Upper lobe of left lung (tissue), 6 donors: Measurements from ENCODE around the gene VAV1. TPM values are rescaled to one million over a fixed set of nuclear protein-coding genes. Genes with fewer than 3 reads are reported as not detected.
"Not testable (repeated sequence)": the region's sequence is repeated elsewhere in the genome, so short reads cannot be mapped to it uniquely, and the experiment has no call there.

Source experiments
- ATAC-seq, 2 donors: fragments of 200-7000 bp; cut with Tn5 transposase; one replicate each; pipeline ENCODE4 v1.9.1; 2022; ENCODE audit warnings: mild to moderate bottlenecking in 2 of 2, moderate library complexity in 2 of 2; ENCODE audit not compliant: low FRiP score in 2 of 2
- DNase-seq, 2 donors: peaks; one replicate each; pipeline ENCODE4 v3.0.0-alpha.2; 2019 to 2020
- H3K27ac ChIP-seq, 4 donors: fragments of 200-600 bp; sonication (generic); one replicate each; pipeline ENCODE4 v1.5.1; 2016 to 2019
- H3K27me3 ChIP-seq, 4 donors: fragments of 200-600 bp; sonication (generic); one replicate each; pipeline ENCODE4 v1.5.1; 2017 to 2019
- H3K36me3 ChIP-seq, 4 donors: fragments of 200-600 bp; sonication (generic); one replicate each; pipeline ENCODE4 v1.5.1; 2016 to 2019
- H3K4me1 ChIP-seq, 4 donors: fragments of 200-600 bp; sonication (generic); one replicate each; pipeline ENCODE4 v1.5.1; 2018 to 2019
- H3K4me3 ChIP-seq, 4 donors: fragments of 200-600 bp; sonication (generic); one replicate each; pipeline ENCODE4 v1.5.1; 2017 to 2019; ENCODE audit warnings: mild to moderate bottlenecking in 2 of 4, moderate library complexity in 1 of 4
- H3K9me3 ChIP-seq, 4 donors: fragments of 200-600 bp; sonication (generic); one replicate each; pipeline ENCODE4 v1.5.1; 2018 to 2019
- CTCF ChIP-seq, 6 experiments: fragments of 450-650 bp in 4 of 6; fragments of 200-600 bp in 2 of 6; sonication (generic) in 2 of 6; IDR thresholded peaks; one replicate each; pipeline ENCODE4 v1.5.1; 2016 to 2019; ENCODE audit warnings: antibody characterized with exemption in 6 of 6
- EP300 ChIP-seq, 4 donors: sonication (generic); formaldehyde crosslinking; IDR thresholded peaks; one replicate each; pipeline ENCODE4 v1.5.1; 2017; ENCODE audit warnings: antibody characterized with exemption in 4 of 4, control low read depth in 2 of 4
- POLR2A ChIP-seq, 4 donors: fragments of 450-650 bp; IDR thresholded peaks; one replicate each; pipeline ENCODE4 v1.5.1; 2016 to 2017; ENCODE audit warnings: antibody characterized with exemption in 4 of 4, mild to moderate bottlenecking in 2 of 4
- POLR2AphosphoS5 ChIP-seq, 2 donors: sonication (generic); formaldehyde crosslinking; IDR thresholded peaks; one replicate each; pipeline ENCODE4 v1.5.1; 2017; ENCODE audit warnings: antibody characterized with exemption in 2 of 2
- WGBS, 2 donors: methylation state at CpG; one replicate each; pipeline ENCODE4 v1.1.5; 2017 to 2018; 5-methylcytosine and 5-hydroxymethylcytosine counted together
- total RNA-seq, 6 donors: library from RNA; depleted of rRNA in 4 of 6; stranded (reverse); fragments of >200 nt in 4 of 6; gene quantifications; one replicate each; pipeline versions ENCODE4 v1.1.0 to v1.2.1, GENCODE V29; 2016 to 2021
- donor health status: DM: no; HTN: no; CAD: no; lungs with moderate emphysema.
- donor health status: DM: no; HTN: yes; CAD: no; lungs with severe emphysema.

The VAV1 gene
- total RNA-seq, 6 donors from 2014 or later, result 13.9 to 53.4 (median 24.1) TPM

- ATAC-seq, result peak; percentile 83 to 95
- TF ChIP-seq POLR2AphosphoS5 (IDR thresholded peaks at IDR 0.05), result peak in 1 of 2 donors; percentile 24
- peak in 1 of 4 donors; percentile 36 for TF ChIP-seq EP300 (IDR thresholded peaks at IDR 0.05)
- TF ChIP-seq CTCF (IDR thresholded peaks at IDR 0.05), result peak in 2 of 6 experiments; percentile 13 to 29
- TF ChIP-seq POLR2A (IDR thresholded peaks at IDR 0.05), result peak in 1 of 4 donors; percentile 82
- H3K9me3 ChIP-seq, result no peaks in the 10 kb centered on the region
- no peaks in the 10 kb centered on the region for H3K36me3 ChIP-seq
- no peaks in the 10 kb centered on the region for H3K27me3 ChIP-seq
- H3K27ac ChIP-seq, result peak within 1 kb of the TSS; percentile 69 to 87 (median 76)
- WGBS, 2 donors, result 1 to 3% methylated on average over 35 of the region's 47 CpGs
- H3K4me3 ChIP-seq, result peak within 1 kb of the TSS; percentile 24 to 56 (median 52)
- peaks cover 12 to 26% (median 21%) of the 10 kb centered on the region in 4 donors for H3K4me1 ChIP-seq
- DNase-seq, result peak; percentile 96 to 97
Measured at GRCh38 chr19:6767357-6768235, 4.9 kb upstream of the VAV1 start, which contains the start of gene SH2D3A. SH2D3A (minus strand) TSS chr19:6767435; CDS start chr19:6763748, 3,687 bp downstream.

DNA sequence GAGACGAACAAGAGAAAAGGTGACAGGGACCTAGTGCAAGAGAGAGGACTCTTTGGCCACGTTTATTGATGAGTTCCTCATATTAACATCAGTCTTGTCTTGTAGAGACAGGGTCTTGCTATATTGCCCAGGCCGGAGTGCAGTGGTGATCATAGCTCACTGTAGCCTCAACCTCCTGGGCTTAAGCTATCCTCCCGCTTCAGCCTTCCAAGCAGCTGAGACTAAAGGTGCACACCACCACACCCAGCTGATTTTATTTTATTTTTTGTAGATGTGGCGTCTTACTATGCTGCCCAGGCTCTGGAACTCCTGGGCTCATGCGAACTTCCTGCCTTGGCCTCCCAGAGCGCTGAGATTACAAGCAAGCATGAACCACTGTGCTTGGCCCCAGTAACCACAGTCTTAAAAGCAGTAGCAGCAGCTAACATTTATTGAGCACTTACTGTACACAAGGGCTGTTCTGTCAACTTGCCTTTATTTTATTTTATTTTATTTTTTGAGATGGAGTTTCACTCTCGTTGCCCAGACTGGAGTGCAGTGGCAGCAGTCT lies 4.2 kb upstream of the VAV1 start:
- no peaks in the 10 kb centered on the region for H3K27me3 ChIP-seq
- WGBS, 2 donors, result 67 to 68% methylated on average over 8 of the region's 8 CpGs
- ATAC-seq (no peak), DNase-seq (no peak)
- no peaks in the 10 kb centered on the region for H3K9me3 ChIP-seq
- peaks cover 12 to 26% (median 21%) of the 10 kb centered on the region in 4 donors for H3K4me1 ChIP-seq
- H3K36me3 ChIP-seq, result no peaks in the 10 kb centered on the region
- TF ChIP-seq CTCF (IDR thresholded peaks at IDR 0.05) (no peak), EP300 (IDR thresholded peaks at IDR 0.05) (no peak), POLR2A (IDR thresholded peaks at IDR 0.05) (no peak), POLR2AphosphoS5 (IDR thresholded peaks at IDR 0.05) (no peak)
- H3K27ac ChIP-seq, result peak overlapping the region; percentile 69 to 87 (median 76)
- H3K4me3 ChIP-seq, result peak overlapping the region in 3 of 4 donors; percentile 50 to 56 (median 54)

DNA sequence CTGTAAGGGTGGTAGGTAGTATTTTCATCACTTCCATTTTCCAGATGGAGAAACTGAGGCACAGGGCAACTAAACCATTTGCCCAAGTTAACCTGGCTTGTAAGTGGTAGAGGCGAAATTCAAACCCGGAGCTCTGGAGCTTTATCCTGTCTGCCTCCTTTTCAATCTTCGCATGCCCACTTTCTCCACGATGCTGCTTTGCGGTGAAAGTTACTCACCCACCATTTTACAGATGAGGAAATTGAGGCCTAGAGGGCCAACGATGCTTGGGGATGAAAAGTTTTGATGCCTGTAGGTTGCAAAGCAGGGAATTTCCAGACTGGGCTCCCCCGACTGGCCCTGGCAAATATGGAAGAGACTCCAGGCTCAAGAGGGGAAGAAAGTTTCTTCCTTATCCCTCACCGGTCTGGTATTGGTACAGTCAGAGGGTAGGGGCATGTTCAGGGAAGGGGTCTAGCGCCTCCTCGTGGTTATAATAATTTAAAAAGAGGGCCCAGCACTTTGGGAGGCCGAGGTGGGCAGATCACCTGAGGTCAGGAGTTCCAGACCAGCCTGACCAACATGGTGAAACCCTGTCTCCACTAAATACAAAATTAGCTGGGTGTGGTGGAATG lies 3.4 kb upstream of the VAV1 start:
- Histone ChIP-seq H3K27ac (peak overlapping the region in 1 of 4 donors; percentile 87), H3K9me3 (no peaks in the 10 kb centered on the region), H3K27me3 (no peaks in the 10 kb centered on the region), H3K4me3 (no peak overlapping the region), H3K4me1 (peaks cover 12 to 26% (median 21%) of the 10 kb centered on the region in 4 donors), H3K36me3 (no peaks in the 10 kb centered on the region)
- ATAC-seq (no peak), DNase-seq (no peak)
- 53 to 57% methylated on average over 11 of the region's 11 CpGs for WGBS, 2 donors
- no peak for TF ChIP-seq POLR2AphosphoS5 (IDR thresholded peaks at IDR 0.05)
- TF ChIP-seq CTCF (IDR thresholded peaks at IDR 0.05), result peak in 3 of 6 experiments; percentile 26 to 37 (median 31)

DNA sequence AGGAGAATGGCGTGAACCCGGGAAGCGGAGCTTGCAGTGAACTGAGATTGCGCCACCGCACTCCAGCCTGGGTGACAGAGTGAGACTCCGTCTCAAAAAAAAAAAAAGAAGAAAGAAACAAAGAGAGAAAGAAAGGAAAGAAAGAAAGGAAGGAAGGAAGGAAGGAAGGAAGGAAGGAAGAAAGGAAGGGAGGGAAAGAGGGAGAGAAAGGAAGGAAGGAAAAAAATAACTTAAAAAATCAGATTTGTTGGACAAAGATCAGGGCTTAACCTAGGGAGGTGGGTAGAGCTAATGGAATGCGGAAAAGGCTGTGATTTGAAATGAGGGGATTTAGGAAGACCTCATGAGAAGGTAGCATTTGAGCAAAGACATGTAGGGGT lies 870 bp upstream of the VAV1 start:
- not testable (repeated sequence) for H3K36me3 ChIP-seq, H3K9me3 ChIP-seq, DNase-seq, H3K27me3 ChIP-seq, ATAC-seq, H3K4me3 ChIP-seq
- 87 to 89% methylated on average over 7 of the region's 7 CpGs for WGBS, 2 donors
- peak overlapping the region; percentile 71 to 92 (median 76) for H3K27ac ChIP-seq
- H3K4me1 ChIP-seq, result peaks cover 7 to 24% (median 15%) of the 10 kb centered on the region in 4 donors

GRCh38 chr19:6772866-6773322 lies 386 bp downstream of the VAV1 start:
- H3K4me3 ChIP-seq, result peak overlapping the region; percentile 44 to 60 (median 56)
- 36% methylated on average over 10 of the region's 14 CpGs; no CpG with 5 or more reads in 1 of the 2 donors for WGBS, 2 donors
- no peak for DNase-seq
- no peak for TF ChIP-seq EP300 (IDR thresholded peaks at IDR 0.05)
- TF ChIP-seq POLR2AphosphoS5 (IDR thresholded peaks at IDR 0.05), result no peak
- TF ChIP-seq POLR2A (IDR thresholded peaks at IDR 0.05), result no peak
- no peak for TF ChIP-seq CTCF (IDR thresholded peaks at IDR 0.05)
- H3K27me3 ChIP-seq, result no peaks in the 10 kb centered on the region
- no peaks in the 10 kb centered on the region for H3K36me3 ChIP-seq
- no peak for ATAC-seq
- peaks cover 0 to 11% (median 3%) of the 10 kb centered on the region in 4 donors for H3K4me1 ChIP-seq
- no peaks in the 10 kb centered on the region for H3K9me3 ChIP-seq
- H3K27ac ChIP-seq, result peak overlapping the region; percentile 71 to 92 (median 76)
